Mesendoderm (in vitro differentiated cells): ENCODE data around the gene SARS2.

Experiments
- DNase-seq: peaks from one replicate; pipeline ENCODE4 v3.0.0; 2013
- H2AK5ac ChIP-seq: 2 replicates; pipeline ENCODE4 v1.6.1; 2013; ENCODE audit warnings: low read length, inconsistent platforms
- H2BK120ac ChIP-seq: 2 replicates; pipeline ENCODE4 v1.6.1; 2013; ENCODE audit warnings: low read depth, mild to moderate bottlenecking, low read length, moderate library complexity, mixed read lengths
- H2BK15ac ChIP-seq: replicated peaks from 2 replicates; pipeline ENCODE4 v1.6.1; 2013; ENCODE audit warnings: low read depth, mild to moderate bottlenecking, moderate library complexity
- H2BK5ac ChIP-seq: 2 replicates; pipeline ENCODE4 v1.6.1; 2013; ENCODE audit warnings: low read length, inconsistent platforms
- H3K18ac ChIP-seq: 2 replicates; pipeline ENCODE4 v1.6.1; 2013; ENCODE audit warnings: mild to moderate bottlenecking, low read length, mixed read lengths
- H3K23ac ChIP-seq: one replicate; pipeline ENCODE4 v1.6.1; 2013; ENCODE audit warnings: low read length
- H3K27ac ChIP-seq: 2 replicates; pipeline ENCODE4 v1.5.1; 2013; ENCODE audit warnings: low read depth, mild to moderate bottlenecking, inconsistent platforms, low read length, moderate library complexity
- H3K27me3 ChIP-seq: 2 replicates; pipeline ENCODE4 v1.6.1; 2013; ENCODE audit warnings: low read length, control low read depth, mild to moderate bottlenecking, inconsistent platforms; ENCODE audit not compliant: insufficient read depth, poor library complexity
- H3K36me3 ChIP-seq: 2 replicates; pipeline ENCODE4 v1.6.1; 2013; ENCODE audit warnings: low read length, inconsistent platforms; ENCODE audit not compliant: control insufficient read depth, insufficient read depth
- H3K4ac ChIP-seq: one replicate; pipeline ENCODE4 v1.6.1; 2013; ENCODE audit warnings: low read depth, mild to moderate bottlenecking, low read length, moderate library complexity
- H3K4me1 ChIP-seq: 2 replicates; pipeline ENCODE4 v1.6.1; 2013; ENCODE audit warnings: low read depth, low read length, inconsistent platforms; ENCODE audit not compliant: control insufficient read depth
- H3K4me2 ChIP-seq: 2 replicates; pipeline ENCODE4 v1.6.1; 2013; ENCODE audit warnings: low read length
- H3K4me3 ChIP-seq: 2 replicates; pipeline ENCODE4 v1.5.1; 2013; ENCODE audit warnings: mild to moderate bottlenecking, low read length
- H3K56ac ChIP-seq: one replicate; pipeline ENCODE4 v1.6.1; 2013; ENCODE audit warnings: low read length
- H3K79me1 ChIP-seq: 2 replicates; pipeline ENCODE4 v1.6.1; 2013; ENCODE audit warnings: low read length, inconsistent platforms
- H3K79me2 ChIP-seq: 2 replicates; pipeline ENCODE4 v1.6.1; 2013; ENCODE audit warnings: mild to moderate bottlenecking, low read length; ENCODE audit not compliant: control insufficient read depth, insufficient read depth
- H3K9ac ChIP-seq: 2 replicates; pipeline ENCODE4 v1.6.1; 2013; ENCODE audit warnings: low read length, inconsistent platforms
- H4K5ac ChIP-seq: one replicate; pipeline ENCODE4 v1.6.1; 2013; ENCODE audit warnings: low read length
- H4K8ac ChIP-seq: one replicate; pipeline ENCODE4 v1.6.1; 2013; ENCODE audit warnings: low read depth, mild to moderate bottlenecking, control low read depth, low read length, moderate library complexity
- WGBS: extraction: QIAGEN DNeasy Blood & Tissue Kit; methylation state at CpG from one replicate; pipeline ENCODE4 v1.1.7; 2013; ENCODE audit warnings: low lambda C conversion rate, missing lambda C conversion rate; ENCODE audit not compliant: insufficient coverage; ENCODE audit errors: extremely low coverage; 5-methylcytosine and 5-hydroxymethylcytosine counted together

Gene SARS2

DNA sequence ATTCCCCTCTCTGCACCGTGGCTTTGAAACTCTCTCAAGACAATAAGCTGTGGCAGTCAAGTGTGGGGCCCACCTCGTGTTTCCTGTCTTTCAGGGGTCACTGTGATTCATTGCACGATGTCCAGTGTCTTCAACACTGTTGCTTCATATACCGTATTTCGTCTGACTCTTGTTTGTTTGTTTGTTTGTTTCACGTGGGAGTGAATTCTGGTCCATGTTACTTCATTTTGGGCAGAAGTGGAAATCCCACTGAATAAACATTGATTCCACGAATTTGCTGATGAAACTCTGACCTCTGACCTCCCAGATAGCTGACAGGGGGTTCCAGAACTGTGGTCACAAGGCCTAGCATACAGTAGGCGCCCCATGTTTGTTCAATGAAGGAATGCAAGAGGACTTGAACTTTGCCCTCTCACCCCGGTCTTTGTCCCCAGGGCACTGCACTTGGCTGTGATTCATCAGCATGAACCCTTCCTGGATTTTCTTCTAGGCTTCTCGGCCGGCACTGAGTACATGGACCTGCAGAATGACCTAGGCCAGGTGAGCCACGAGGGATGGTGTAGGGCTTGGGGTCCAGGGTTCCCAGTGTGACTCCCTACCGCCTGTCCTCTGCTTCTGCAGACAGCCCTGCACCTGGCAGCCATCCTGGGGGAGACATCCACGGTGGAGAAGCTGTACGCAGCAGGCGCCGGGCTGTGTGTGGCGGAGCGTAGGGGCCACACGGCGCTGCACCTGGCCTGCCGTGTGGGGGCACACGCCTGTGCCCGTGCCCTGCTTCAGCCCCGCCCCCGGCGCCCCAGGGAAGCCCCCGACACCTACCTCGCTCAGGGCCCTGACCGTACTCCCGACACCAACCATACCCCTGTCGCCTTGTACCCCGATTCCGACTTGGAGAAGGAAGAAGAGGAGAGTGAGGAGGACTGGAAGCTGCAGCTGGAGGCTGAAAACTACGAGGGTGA, 25.7 kb downstream of the SARS2 start:
- Histone ChIP-seq H3K4me2 (no peak overlapping the region), H3K79me1 (no peaks in the 10 kb centered on the region), H4K5ac (no peak overlapping the region), H3K9ac (no peak overlapping the region), H3K27ac (no peak overlapping the region), H3K4me3 (no peak overlapping the region), H3K36me3 (peaks cover 2% of the 10 kb centered on the region), H3K79me2 (no peaks in the 10 kb centered on the region), H2BK15ac (no peak overlapping the region), H3K18ac (no peak overlapping the region), H3K4me1 (no peaks in the 10 kb centered on the region), H2AK5ac (no peak overlapping the region), H3K23ac (no peak overlapping the region), H3K27me3 (no peaks in the 10 kb centered on the region), H3K56ac (no peak overlapping the region), H2BK120ac (no peak overlapping the region), H4K8ac (no peak overlapping the region), H2BK5ac (no peak overlapping the region), H3K4ac (no peak overlapping the region)
- DNase-seq: no peak
- no CpG with 5 or more reads among the region's 35 CpGs for WGBS

DNA sequence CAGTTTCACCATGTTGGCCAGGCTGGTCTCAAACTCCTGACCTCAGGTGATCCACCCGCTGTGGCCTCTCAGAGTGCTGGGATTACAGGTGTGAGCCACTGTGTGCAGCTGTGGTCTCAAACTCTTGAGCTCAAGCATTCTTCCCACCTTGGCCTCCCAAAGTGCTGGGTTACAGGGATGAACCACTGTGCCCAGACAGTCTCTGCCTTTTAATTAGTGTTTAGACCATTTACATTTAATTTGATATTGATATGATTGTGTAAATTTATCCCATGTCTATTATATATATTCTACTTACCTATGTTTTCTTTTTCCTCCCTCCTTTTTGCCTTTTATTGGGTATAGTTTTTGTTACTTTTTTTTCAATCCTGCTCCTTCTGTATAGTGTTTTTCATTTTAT, 28.9 kb downstream of the SARS2 start:
- no peak overlapping the region for H2AK5ac ChIP-seq
- no CpG with 5 or more reads among the region's 1 CpG for WGBS
- H4K5ac ChIP-seq: no peak overlapping the region
- H2BK120ac ChIP-seq: no peak overlapping the region
- H3K56ac ChIP-seq: no peak overlapping the region
- H3K4me2 ChIP-seq: no peak overlapping the region
- no peak overlapping the region for H3K4ac ChIP-seq
- peak overlapping the region; percentile 45 for H3K23ac ChIP-seq
- no peaks in the 10 kb centered on the region for H3K4me1 ChIP-seq
- no peak overlapping the region for H3K9ac ChIP-seq
- no peaks in the 10 kb centered on the region for H3K79me1 ChIP-seq
- no peak overlapping the region for H4K8ac ChIP-seq
- no peaks in the 10 kb centered on the region for H3K79me2 ChIP-seq
- no peak overlapping the region for H3K18ac ChIP-seq
- no peaks in the 10 kb centered on the region for H3K27me3 ChIP-seq
- H3K4me3 ChIP-seq: no peak overlapping the region
- H2BK15ac ChIP-seq: no peak overlapping the region
- H3K27ac ChIP-seq: no peak overlapping the region
- no peak for DNase-seq
- no peak overlapping the region for H2BK5ac ChIP-seq
- peaks cover 2% of the 10 kb centered on the region for H3K36me3 ChIP-seq

DNA sequence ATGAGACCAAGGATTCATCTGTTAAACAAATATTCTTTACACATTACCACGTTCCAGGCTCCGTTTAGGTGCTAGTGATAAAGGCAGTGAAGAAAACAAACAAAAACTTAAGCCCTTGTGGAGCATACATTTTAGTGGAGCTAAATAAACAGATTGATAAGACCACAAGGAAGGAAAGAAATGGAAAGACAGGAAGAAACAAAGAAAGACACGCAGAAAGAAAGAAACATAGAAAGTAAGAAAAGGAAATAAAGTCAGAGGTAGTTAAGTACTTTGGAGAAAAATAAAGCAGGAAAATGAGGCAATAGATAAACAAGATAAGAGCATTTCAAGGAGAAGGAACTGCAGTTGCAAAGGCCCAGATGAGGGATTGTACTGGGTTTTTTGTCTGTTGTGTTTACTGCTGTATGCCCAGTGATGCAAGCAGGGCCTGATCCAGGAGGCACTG, 29.8 kb downstream of the SARS2 start:
- Histone ChIP-seq H3K23ac (no peak overlapping the region), H3K4me2 (peak overlapping the region; percentile 19), H2BK5ac (no peak overlapping the region), H2BK120ac (no peak overlapping the region), H3K79me2 (no peaks in the 10 kb centered on the region), H3K27ac (no peak overlapping the region), H2BK15ac (no peak overlapping the region), H3K9ac (peak overlapping the region; percentile 52), H3K4me1 (no peaks in the 10 kb centered on the region), H3K27me3 (no peaks in the 10 kb centered on the region), H3K18ac (no peak overlapping the region), H3K56ac (peak overlapping the region; percentile 67), H2AK5ac (no peak overlapping the region), H3K36me3 (peaks cover under 1% of the 10 kb centered on the region), H3K4ac (no peak overlapping the region), H4K8ac (no peak overlapping the region), H4K5ac (no peak overlapping the region), H3K4me3 (no peak overlapping the region), H3K79me1 (no peaks in the 10 kb centered on the region)
- DNase-seq: no peak
- WGBS: no CpG with 5 or more reads among the region's 3 CpGs

DNA sequence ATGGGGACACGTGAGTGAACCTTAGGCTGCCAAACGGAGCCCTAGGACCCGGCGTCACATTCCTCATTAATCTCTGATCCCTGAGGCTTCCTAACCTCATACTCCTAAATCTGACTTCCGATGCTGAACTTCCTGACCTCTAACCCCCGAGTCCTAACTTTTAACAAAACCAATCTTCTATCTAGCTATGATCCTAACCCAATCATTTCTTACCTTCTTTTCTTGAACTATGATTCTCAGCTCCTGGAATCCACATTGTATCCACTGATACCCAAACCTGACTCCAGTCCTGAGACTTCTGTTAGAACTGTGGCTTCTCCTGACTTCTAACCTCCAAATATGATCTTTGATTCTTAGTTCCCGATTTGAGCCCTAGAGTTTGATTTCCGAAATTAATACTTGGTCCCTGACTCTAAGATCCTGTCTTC, 30.3 kb downstream of the SARS2 start:
- H4K5ac ChIP-seq: no peak overlapping the region
- H3K4me3 ChIP-seq: peak overlapping the region; percentile 57
- no peaks in the 10 kb centered on the region for H3K36me3 ChIP-seq
- H3K4ac ChIP-seq: no peak overlapping the region
- H3K79me1 ChIP-seq: no peaks in the 10 kb centered on the region
- no peak overlapping the region for H2BK5ac ChIP-seq
- no peak for DNase-seq
- no peaks in the 10 kb centered on the region for H3K4me1 ChIP-seq
- no peaks in the 10 kb centered on the region for H3K27me3 ChIP-seq
- peak overlapping the region; percentile 23 for H3K4me2 ChIP-seq
- H2AK5ac ChIP-seq: no peak overlapping the region
- H3K23ac ChIP-seq: no peak overlapping the region
- peak overlapping the region; percentile 72 for H3K27ac ChIP-seq
- H2BK15ac ChIP-seq: no peak overlapping the region
- WGBS: 100% methylated on average over 1 of the region's 8 CpGs
- no peak overlapping the region for H3K18ac ChIP-seq
- H4K8ac ChIP-seq: no peak overlapping the region
- H2BK120ac ChIP-seq: no peak overlapping the region
- H3K9ac ChIP-seq: peak overlapping the region; percentile 47
- no peaks in the 10 kb centered on the region for H3K79me2 ChIP-seq
- H3K56ac ChIP-seq: peak overlapping the region; percentile 83

DNA sequence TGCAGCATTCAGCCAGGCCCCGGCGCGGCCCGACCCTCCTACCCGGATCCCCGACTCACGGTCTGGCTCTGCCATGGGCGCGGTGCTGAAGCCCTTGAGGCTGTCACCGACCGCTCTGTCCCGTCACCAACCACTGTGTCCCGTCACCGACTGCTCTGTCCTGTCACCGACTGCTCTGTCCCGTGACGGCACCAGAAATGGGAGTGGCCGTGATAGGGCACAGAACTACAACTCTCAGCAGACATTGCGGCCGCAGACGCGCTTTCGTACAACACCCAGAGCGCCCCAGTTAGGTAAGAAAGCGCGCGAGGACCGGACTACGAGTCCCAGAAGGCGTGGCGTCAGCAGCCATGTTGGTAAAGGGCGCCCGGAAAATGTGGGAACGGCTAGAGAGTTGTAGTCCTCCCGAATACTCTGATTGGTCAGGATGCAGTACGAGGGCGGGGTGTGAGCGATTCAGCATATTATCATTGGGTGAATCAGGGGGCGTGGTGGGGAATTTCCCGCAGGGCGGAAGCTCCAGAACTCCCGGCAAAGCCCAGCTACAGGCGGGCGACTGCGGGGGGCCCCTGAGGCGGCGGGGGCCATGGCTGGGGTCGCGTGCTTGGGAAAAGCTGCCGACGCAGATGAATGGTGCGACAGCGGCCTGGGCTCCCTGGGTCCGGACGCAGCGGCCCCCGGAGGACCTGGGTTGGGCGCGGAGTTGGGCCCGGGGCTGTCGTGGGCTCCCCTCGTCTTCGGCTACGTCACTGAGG, 30.9 kb downstream of the SARS2 start, which contains the start of the genes NFKBIB and SIRT2:
Gene NFKBIB, plus strand, starts transcription at position 523 of the 755 bp plus-strand sequence. Its CDS starts 64 bp downstream, at position 587.
Gene SIRT2, minus strand, starts transcription at position 172 of the 755 bp plus-strand sequence. Its CDS starts 97 bp downstream, at position 75.
- no peaks in the 10 kb centered on the region for H3K36me3 ChIP-seq
- peak within 1 kb of the TSS; percentile 72 for H3K27ac ChIP-seq
- H3K9ac ChIP-seq: peak within 1 kb of the TSS; percentile 61
- H2BK15ac ChIP-seq: no peak within 1 kb of the TSS
- no peaks in the 10 kb centered on the region for H3K27me3 ChIP-seq
- H3K56ac ChIP-seq: peak within 1 kb of the TSS; percentile 83
- H3K4ac ChIP-seq: no peak within 1 kb of the TSS
- no peaks in the 10 kb centered on the region for H3K79me2 ChIP-seq
- DNase-seq: peak; percentile 100
- H2BK120ac ChIP-seq: no peak within 1 kb of the TSS
- peak within 1 kb of the TSS; percentile 71 for H3K4me3 ChIP-seq
- no peak within 1 kb of the TSS for H4K8ac ChIP-seq
- WGBS: no CpG with 5 or more reads among the region's 64 CpGs
- no peaks in the 10 kb centered on the region for H3K79me1 ChIP-seq
- no peak within 1 kb of the TSS for H2BK5ac ChIP-seq
- peak within 1 kb of the TSS; percentile 63 for H3K4me2 ChIP-seq
- H3K4me1 ChIP-seq: no peaks in the 10 kb centered on the region
- no peak within 1 kb of the TSS for H4K5ac ChIP-seq
- H3K23ac ChIP-seq: no peak within 1 kb of the TSS
- no peak within 1 kb of the TSS for H3K18ac ChIP-seq
- no peak within 1 kb of the TSS for H2AK5ac ChIP-seq
